ENCODE measurements around the gene ATP5PD. TPM values are rescaled to one million over a fixed set of nuclear protein-coding genes. Genes with fewer than 3 reads are reported as not detected.
A peak's percentile ranks its signal among the peaks of the same experiment; 100 is the strongest.

Gene ATP5PD
- total RNA-seq, 1 experiment from 2014 or later = 383 TPM

DNA sequence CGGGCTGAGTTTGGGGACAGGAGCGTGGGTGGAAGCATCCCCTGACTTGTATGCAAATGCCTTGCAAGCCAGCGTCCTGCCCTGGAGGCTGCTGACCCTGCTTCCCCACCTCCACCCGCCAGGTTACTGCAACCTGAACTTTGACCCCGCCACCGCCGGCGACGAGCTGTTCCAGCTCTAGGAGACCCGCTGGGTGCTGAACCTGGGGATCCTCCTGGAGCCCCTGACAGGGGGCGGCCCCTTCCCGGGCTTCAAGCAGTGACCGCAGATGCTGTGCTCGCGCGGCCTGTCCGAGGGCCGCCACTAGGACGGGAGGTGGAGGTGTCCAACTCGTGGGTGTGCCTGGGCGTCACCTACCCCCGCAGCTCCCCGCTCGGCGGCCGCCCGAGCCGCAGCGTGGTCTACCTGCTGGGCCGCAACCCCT, 30.3 kb upstream of the ATP5PD start:
- POLR2A ChIA-PET = interaction anchor here (0.5 to 1.9 kb wide), 4 partner anchors 10 to 107 kb away, joined by 3 to 6 read pairs (median 3); partner anchors contain the start of genes NT5C and SLC16A5
- H3K9me3 Mint-ChIP-seq = no peaks in the 10 kb centered on the region
- CTCF ChIA-PET = interaction anchor here (1.1 to 3.1 kb wide), 10 partner anchors 11 to 163 kb away, joined by 4 to 16 read pairs (median 9); partner anchors contain the start of genes NT5C and SLC16A5
- 0 out of 2 replicates have a peak, but pooled peaks have one; percentile 39 for TF ChIP-seq RELA (CRISPR knock-in tag; IDR thresholded peaks at IDR 0.05; ENCODE audit: borderline replicate concordance)
- 0 out of 2 replicates have a peak, but pooled peaks have one; percentile 33 for TF ChIP-seq ZNF423 (CRISPR knock-in tag; IDR thresholded peaks at IDR 0.05)
- 0 out of 2 replicates have a peak, but pooled peaks have one; percentile 31 for TF ChIP-seq GABPB1 (CRISPR knock-in tag; IDR thresholded peaks at IDR 0.05)
- no peak for TF ChIP-seq NFYB (CRISPR knock-in tag; conservative IDR thresholded peaks at IDR 0.05; ENCODE audit: low read depth)
- peak overlapping the region; percentile 54 for H3K4me3 Mint-ChIP-seq
- peaks cover 22% of the 10 kb centered on the region for H3K4me1 Mint-ChIP-seq
- ATAC-seq (peak; percentile 46), DNase-seq (ENCODE audit: low spot score) (peak; percentile 53)
- peaks cover 12% of the 10 kb centered on the region for H3K27me3 Mint-ChIP-seq (ENCODE audit: low read depth)
- no peak overlapping the region for H3K27ac Mint-ChIP-seq
- H3K36me3 Mint-ChIP-seq = no peaks in the 10 kb centered on the region

GRCh38 chr17:75075597-75076336, 29.0 kb upstream of the ATP5PD start:
- no peak for DNase-seq (ENCODE audit: low spot score)
- no peak for ATAC-seq
- Mint-ChIP-seq H3K9me3 (no peaks in the 10 kb centered on the region), H3K27me3 (ENCODE audit: low read depth) (peaks cover 12% of the 10 kb centered on the region), H3K4me3 (no peak overlapping the region), H3K27ac (peak overlapping the region; percentile 45; the same call in 1 of the 2 replicates), H3K36me3 (no peaks in the 10 kb centered on the region), H3K4me1 (peaks cover 17% of the 10 kb centered on the region)
- ChIA-PET CTCF (interaction anchor here (0.6 to 3.1 kb wide), 12 partner anchors 8 to 180 kb away, joined by 3 to 16 read pairs (median 6); partner anchors contain the start of gene SLC16A5), POLR2A (no interaction called here)
- TF ChIP-seq ETV6 (CRISPR knock-in tag; IDR thresholded peaks at IDR 0.05) (no peak), PRRX2 (CRISPR knock-in tag; IDR thresholded peaks at IDR 0.05) (no peak), OVOL2 (CRISPR knock-in tag; IDR thresholded peaks at IDR 0.05; ENCODE audit: borderline replicate concordance) (no peak), FOXP4 (CRISPR knock-in tag; IDR thresholded peaks at IDR 0.05) (no peak), ZNF396 (CRISPR knock-in tag; IDR thresholded peaks at IDR 0.05; ENCODE audit: borderline replicate concordance) (no peak), ZNF263 (CRISPR knock-in tag; IDR thresholded peaks at IDR 0.05; ENCODE audit: low read depth) (no peak), SMAD3 (CRISPR knock-in tag; IDR thresholded peaks at IDR 0.05; ENCODE audit: borderline replicate concordance) (no peak)

- peaks cover 12% of the 10 kb centered on the region for H3K27me3 Mint-ChIP-seq (ENCODE audit: low read depth)
- ATAC-seq (no peak), DNase-seq (ENCODE audit: low spot score) (no peak)
- POLR2A ChIA-PET = no interaction called here
- peaks cover 17% of the 10 kb centered on the region for H3K4me1 Mint-ChIP-seq
- H3K36me3 Mint-ChIP-seq = no peaks in the 10 kb centered on the region
- no peak overlapping the region for H3K4me3 Mint-ChIP-seq
- no peak overlapping the region for H3K27ac Mint-ChIP-seq
- CTCF ChIA-PET = interaction anchor here (0.7 to 2.1 kb wide), 7 partner anchors 9 to 114 kb away, joined by 3 to 7 read pairs (median 3); partner anchors contain the start of gene NT5C
- H3K9me3 Mint-ChIP-seq = no peaks in the 10 kb centered on the region
- TF ChIP-seq USF1 (CRISPR knock-in tag; IDR thresholded peaks at IDR 0.05) (no peak), ATF1 (CRISPR knock-in tag; IDR thresholded peaks at IDR 0.05) (no peak), ESRRA (CRISPR knock-in tag; IDR thresholded peaks at IDR 0.05; ENCODE audit: borderline replicate concordance) (no peak), NR3C1 (CRISPR knock-in tag; conservative IDR thresholded peaks at IDR 0.05; ENCODE audit: low read depth) (no peak), GTF2I (CRISPR knock-in tag; conservative IDR thresholded peaks at IDR 0.05) (no peak), EMX1 (CRISPR knock-in tag; IDR thresholded peaks at IDR 0.05) (no peak)
- TF ChIP-seq, protein P1, sequence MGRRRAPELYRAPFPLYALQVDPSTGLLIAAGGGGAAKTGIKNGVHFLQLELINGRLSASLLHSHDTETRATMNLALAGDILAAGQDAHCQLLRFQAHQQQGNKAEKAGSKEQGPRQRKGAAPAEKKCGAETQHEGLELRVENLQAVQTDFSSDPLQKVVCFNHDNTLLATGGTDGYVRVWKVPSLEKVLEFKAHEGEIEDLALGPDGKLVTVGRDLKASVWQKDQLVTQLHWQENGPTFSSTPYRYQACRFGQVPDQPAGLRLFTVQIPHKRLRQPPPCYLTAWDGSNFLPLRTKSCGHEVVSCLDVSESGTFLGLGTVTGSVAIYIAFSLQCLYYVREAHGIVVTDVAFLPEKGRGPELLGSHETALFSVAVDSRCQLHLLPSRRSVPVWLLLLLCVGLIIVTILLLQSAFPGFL (CRISPR knock-in tag; IDR thresholded peaks at IDR 0.05; ENCODE audit: borderline replicate concordance) = no peak
- TF ChIP-seq, protein P2, sequence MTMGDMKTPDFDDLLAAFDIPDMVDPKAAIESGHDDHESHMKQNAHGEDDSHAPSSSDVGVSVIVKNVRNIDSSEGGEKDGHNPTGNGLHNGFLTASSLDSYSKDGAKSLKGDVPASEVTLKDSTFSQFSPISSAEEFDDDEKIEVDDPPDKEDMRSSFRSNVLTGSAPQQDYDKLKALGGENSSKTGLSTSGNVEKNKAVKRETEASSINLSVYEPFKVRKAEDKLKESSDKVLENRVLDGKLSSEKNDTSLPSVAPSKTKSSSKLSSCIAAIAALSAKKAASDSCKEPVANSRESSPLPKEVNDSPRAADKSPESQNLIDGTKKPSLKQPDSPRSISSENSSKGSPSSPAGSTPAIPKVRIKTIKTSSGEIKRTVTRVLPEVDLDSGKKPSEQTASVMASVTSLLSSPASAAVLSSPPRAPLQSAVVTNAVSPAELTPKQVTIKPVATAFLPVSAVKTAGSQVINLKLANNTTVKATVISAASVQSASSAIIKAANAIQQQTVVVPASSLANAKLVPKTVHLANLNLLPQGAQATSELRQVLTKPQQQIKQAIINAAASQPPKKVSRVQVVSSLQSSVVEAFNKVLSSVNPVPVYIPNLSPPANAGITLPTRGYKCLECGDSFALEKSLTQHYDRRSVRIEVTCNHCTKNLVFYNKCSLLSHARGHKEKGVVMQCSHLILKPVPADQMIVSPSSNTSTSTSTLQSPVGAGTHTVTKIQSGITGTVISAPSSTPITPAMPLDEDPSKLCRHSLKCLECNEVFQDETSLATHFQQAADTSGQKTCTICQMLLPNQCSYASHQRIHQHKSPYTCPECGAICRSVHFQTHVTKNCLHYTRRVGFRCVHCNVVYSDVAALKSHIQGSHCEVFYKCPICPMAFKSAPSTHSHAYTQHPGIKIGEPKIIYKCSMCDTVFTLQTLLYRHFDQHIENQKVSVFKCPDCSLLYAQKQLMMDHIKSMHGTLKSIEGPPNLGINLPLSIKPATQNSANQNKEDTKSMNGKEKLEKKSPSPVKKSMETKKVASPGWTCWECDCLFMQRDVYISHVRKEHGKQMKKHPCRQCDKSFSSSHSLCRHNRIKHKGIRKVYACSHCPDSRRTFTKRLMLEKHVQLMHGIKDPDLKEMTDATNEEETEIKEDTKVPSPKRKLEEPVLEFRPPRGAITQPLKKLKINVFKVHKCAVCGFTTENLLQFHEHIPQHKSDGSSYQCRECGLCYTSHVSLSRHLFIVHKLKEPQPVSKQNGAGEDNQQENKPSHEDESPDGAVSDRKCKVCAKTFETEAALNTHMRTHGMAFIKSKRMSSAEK (CRISPR knock-in tag; IDR thresholded peaks at IDR 0.05; ENCODE audit: borderline replicate concordance) = no peak
Measured at GRCh38 chr17:75074532-75074931, 27.8 kb upstream of the ATP5PD start.

Data from WTC11 (cell line).